Endothelial cell of umbilical vein (primary cell): Measurements from ENCODE around the gene PLEKHG3. TPM values are rescaled to one million over a fixed set of nuclear protein-coding genes. Genes with fewer than 3 reads are reported as not detected.

ENCODE experiments used
- BruUV-seq: library from RNA; stranded (reverse); fragments of 400-500 nt; replicated peaks from 2 replicates; lab custom pipeline; 2021; lab: Mats Ljungman, UMichigan
- CTCF ChIA-PET: fragments of 300-600, 350-600 bp; sonication (Branson Sonifier 250); formaldehyde crosslinking; loops from one replicate; lab custom pipeline; 2021; ENCODE audit warnings: antibody characterized with exemption, inconsistent platforms; lab: Charles Lee
- POLR2A ChIA-PET: fragments of 300-600, 350-600 bp; sonication (Branson Sonifier 250); formaldehyde crosslinking; loops from one replicate; lab custom pipeline; 2021; ENCODE audit warnings: antibody characterized with exemption, inconsistent platforms; lab: Charles Lee
- DNase-seq: peaks from one replicate; pipeline ENCODE4 v3.0.0-alpha.2; 2011; ENCODE audit warnings: low read depth, low spot score
- FAIRE-seq: peaks from 2 replicates; lab custom pipeline; 2011; peaks lifted over from hg19 to GRCh38; lab: Jason Lieb, UNC
- H2AFZ ChIP-seq: 2 replicates; pipeline ENCODE4 v1.6.0; 2012; ENCODE audit warnings: low read depth, low read length, control low read depth, inconsistent platforms
- H3K27ac ChIP-seq: 2 replicates; pipeline ENCODE4 v1.5.1; 2011; ENCODE audit warnings: low read depth, mild to moderate bottlenecking, control low read depth, low read length, moderate library complexity; ENCODE audit not compliant: insufficient read depth
- H3K27me3 ChIP-seq, 2 experiments: 2 replicates each; pipeline versions ENCODE4 v1.6.0 to v1.6.1; 2011; ENCODE audit warnings: low read length in 2 of 2, mixed read lengths in 1 of 2; ENCODE audit not compliant: control insufficient read depth in 2 of 2, insufficient read depth in 2 of 2
- H3K36me3 ChIP-seq, 2 experiments: 2 replicates in 1 of 2; 3 replicates in 1 of 2; pipeline ENCODE4 v1.5.1; 2011; ENCODE audit warnings: low read length in 2 of 2, mild to moderate bottlenecking in 1 of 2, moderate library complexity in 1 of 2; ENCODE audit not compliant: control insufficient read depth in 2 of 2, insufficient read depth in 2 of 2; ENCODE audit errors: extremely low read depth in 1 of 2
- H3K4me1 ChIP-seq: 3 replicates; pipeline ENCODE4 v1.5.1; 2011; ENCODE audit warnings: mild to moderate bottlenecking, low read length; ENCODE audit not compliant: control insufficient read depth, insufficient read depth; ENCODE audit errors: extremely low read depth
- H3K4me2 ChIP-seq: 2 replicates; pipeline ENCODE4 v1.6.1; 2011; ENCODE audit warnings: low read length, control low read depth, mixed read lengths; ENCODE audit not compliant: insufficient read depth
- H3K4me3 ChIP-seq, 3 experiments: fragments of 200-600 bp in 1 of 3; sonication (generic), shearing (Covaris generic) in 1 of 3; replicated peaks in 1 of 3; 2 replicates each; pipeline ENCODE4 v1.5.1; 2011 to 2016; ENCODE audit warnings: control low read depth in 3 of 3, low read length in 3 of 3, mild to moderate bottlenecking in 2 of 3, inconsistent platforms in 1 of 3, low read depth in 1 of 3, moderate library complexity in 1 of 3; ENCODE audit not compliant: insufficient read depth in 1 of 3
- H3K79me2 ChIP-seq: 2 replicates; pipeline ENCODE4 v1.6.0; 2012; ENCODE audit warnings: low read length, inconsistent platforms; ENCODE audit not compliant: control insufficient read depth, insufficient read depth
- H3K9ac ChIP-seq: replicated peaks from 2 replicates; pipeline ENCODE3; 2011; ENCODE audit warnings: low read length, control low read depth; ENCODE audit not compliant: insufficient read depth; ENCODE audit errors: extremely low read depth
- H3K9me1 ChIP-seq: replicated peaks from 3 replicates; pipeline ENCODE4 v1.6.0; 2011; ENCODE audit warnings: mild to moderate bottlenecking, low read length; ENCODE audit not compliant: control insufficient read depth, insufficient read depth; ENCODE audit errors: extremely low read depth
- H3K9me3 ChIP-seq: replicated peaks from 2 replicates; pipeline ENCODE4 v1.5.1; 2012; ENCODE audit warnings: low read length, inconsistent platforms; ENCODE audit not compliant: control insufficient read depth, insufficient read depth
- H4K20me1 ChIP-seq: replicated peaks from 2 replicates; pipeline ENCODE3; 2011; ENCODE audit warnings: mild to moderate bottlenecking, low read length; ENCODE audit not compliant: control insufficient read depth, insufficient read depth; ENCODE audit errors: extremely low read depth
- CTCF ChIP-seq, 2 donors: IDR thresholded peaks; 1 replicate in 1 of 2; 2 replicates in 1 of 2; pipeline ENCODE4 v1.5.1; 2011; ENCODE audit warnings: low read length in 2 of 2, mild to moderate bottlenecking in 2 of 2, moderate library complexity in 2 of 2, control low read depth in 1 of 2, inconsistent platforms in 1 of 2, low read depth in 1 of 2; ENCODE audit not compliant: insufficient read depth in 1 of 2; ENCODE audit errors: extremely low read depth in 1 of 2
- EZH2 ChIP-seq: IDR thresholded peaks from 2 replicates; pipeline ENCODE4 v1.6.1; 2012; ENCODE audit warnings: borderline replicate concordance, low read depth, mild to moderate bottlenecking, moderate library complexity, low read length, inconsistent platforms; ENCODE audit not compliant: severe bottlenecking
- FOS ChIP-seq: IDR thresholded peaks from 2 replicates; pipeline ENCODE4 v1.6.1; 2011; ENCODE audit warnings: mild to moderate bottlenecking, low read length, moderate library complexity, borderline replicate concordance; ENCODE audit not compliant: insufficient read depth
- GATA2 ChIP-seq: IDR thresholded peaks from 2 replicates; pipeline ENCODE4 v1.7.0; 2011; ENCODE audit warnings: low read depth, mild to moderate bottlenecking, moderate library complexity, mixed read lengths, low read length; ENCODE audit not compliant: insufficient read length, insufficient read depth
- JUN ChIP-seq: IDR thresholded peaks from 2 replicates; pipeline ENCODE4 v1.6.1; 2011; ENCODE audit warnings: borderline replicate concordance, low read depth; ENCODE audit not compliant: insufficient read length, insufficient read depth
- MAX ChIP-seq: IDR thresholded peaks from 2 replicates; pipeline ENCODE4 v1.6.1; 2011; ENCODE audit not compliant: insufficient read depth, insufficient read length
- MYC ChIP-seq: IDR thresholded peaks from one replicate; pipeline ENCODE4 v1.6.1; 2011; ENCODE audit warnings: mild to moderate bottlenecking, low read depth, low read length
- POLR2A ChIP-seq: IDR thresholded peaks from 2 replicates; pipeline ENCODE4 v1.6.1; 2012; ENCODE audit warnings: low read depth, mild to moderate bottlenecking, control low read depth, low read length
- POLR2AphosphoS5 ChIP-seq: IDR thresholded peaks from 2 replicates; pipeline ENCODE4 v1.6.1; 2012; ENCODE audit warnings: low read depth, mild to moderate bottlenecking, control low read depth, low read length, moderate library complexity; ENCODE audit not compliant: insufficient read depth
- dilution Hi-C: fragments of 300-500 bp; cut with MboI; formaldehyde crosslinking; loops from one replicate; pipeline ENCODE4 v1.15.0; 2019; ENCODE audit warnings: low sequenced_read_pairs; ENCODE audit not compliant: extremely low pct_ligation_motif_present
- intact Hi-C: fragments of 100-400 bp; cut with micrococcal nuclease; formaldehyde crosslinking; loops from one replicate; pipeline ENCODE4 v1.10.0; 2022
- polyA plus RNA-seq, 4 experiments: library from polyadenylated mRNA; depleted of rRNA in 3 of 4; stranded (reverse) in 3 of 4; unstranded in 1 of 4; fragments of >200 nt; gene quantifications; 2 replicates each; pipeline versions ENCODE4 v1.2.1 to v1.2.3, GENCODE V29; 2011 to 2012; ENCODE audit warnings: missing spikeins in 1 of 4
- total RNA-seq: library from RNA; stranded (reverse); gene quantifications from 2 replicates; pipeline ENCODE4 v1.2.3, GENCODE V29; 2021

Gene PLEKHG3
- total and polyA plus RNA-seq, 2 donors (not counting 3 experiments of a cell fraction or from before 2014, with no cell fraction given), result 6.6 to 8.0 TPM

- Histone ChIP-seq H4K20me1 (no peaks in the 10 kb centered on the region), H3K9me1 (no peaks in the 10 kb centered on the region), H3K4me3 (no peak overlapping the region), H3K79me2 (no peaks in the 10 kb centered on the region), H2AFZ (no peak overlapping the region), H3K36me3 (no peaks in the 10 kb centered on the region), H3K27me3 (peaks cover 0 to 5% of the 10 kb centered on the region in 2 experiments), H3K4me2 (no peak overlapping the region), H3K9me3 (no peaks in the 10 kb centered on the region), H3K9ac (no peak overlapping the region), H3K4me1 (no peaks in the 10 kb centered on the region), H3K27ac (no peak overlapping the region)
- DNase-seq, result no peak
- BruUV-seq, result no TSS peak
- TF ChIP-seq CTCF (IDR thresholded peaks at IDR 0.05; ENCODE audit: extremely low read depth in 1 of 2, insufficient read depth in 1 of 2, low read depth in 1 of 2, low read length in 2 of 2) (no peak), POLR2AphosphoS5 (no peak), POLR2A (no peak), GATA2 (no peak), MAX (no peak), FOS (no peak), EZH2 (no peak), JUN (no peak), MYC (no peak)
- CTCF ChIA-PET, result interaction anchor here (0.9 kb wide), 1 partner anchor 8 kb away, joined by 3 read pairs; no protein-coding TSS in a partner anchor
- dilution Hi-C loops (no loop called here), intact Hi-C loops (no loop called here)
- POLR2A ChIA-PET, result no interaction called here
- no peak for FAIRE-seq
These were observed 23.5 kb upstream of the PLEKHG3 start for GRCh38 chr14:64680714-64681065.
